Measurements from ENCODE around the gene ARHGAP10.

The ARHGAP10 gene

GRCh38 chr4:148004228-148004857 lies 272.5 kb downstream of the ARHGAP10 start:
- DNase-seq, result no peak

GRCh38 chr4:148006001-148006400 lies 274.1 kb downstream of the ARHGAP10 start:
- no peak for DNase-seq

GRCh38 chr4:148007314-148007760 lies 275.4 kb downstream of the ARHGAP10 start:
- DNase-seq, result no peak

- no peak for DNase-seq
Measured at GRCh38 chr4:148007792-148008191, 275.9 kb downstream of the ARHGAP10 start.

GRCh38 chr4:148015058-148015457 lies 283.2 kb downstream of the ARHGAP10 start:
- no peak for DNase-seq

GRCh38 chr4:148015468-148015867 lies 283.6 kb downstream of the ARHGAP10 start:
- no peak for DNase-seq

GRCh38 chr4:148016063-148016637 lies 284.3 kb downstream of the ARHGAP10 start:
- no peak for DNase-seq

GRCh38 chr4:148017801-148018200 lies 285.9 kb downstream of the ARHGAP10 start:
- no peak for DNase-seq

- no peak for DNase-seq
Measured at GRCh38 chr4:148021686-148022085, 289.8 kb downstream of the ARHGAP10 start.

GRCh38 chr4:148022975-148023374 lies 291.1 kb downstream of the ARHGAP10 start:
- no peak for DNase-seq

GRCh38 chr4:148023512-148024181 lies 291.8 kb downstream of the ARHGAP10 start:
- DNase-seq, result no peak

- no peak for DNase-seq
Measured at GRCh38 chr4:148025981-148026380, 294.1 kb downstream of the ARHGAP10 start.

GRCh38 chr4:148027201-148027600 lies 295.3 kb downstream of the ARHGAP10 start:
- no peak for DNase-seq

- no peak for DNase-seq
Measured at GRCh38 chr4:148029781-148030180, 297.9 kb downstream of the ARHGAP10 start.

GRCh38 chr4:148030193-148030873 lies 298.4 kb downstream of the ARHGAP10 start:
- DNase-seq, result no peak

- no peak for DNase-seq
Measured at GRCh38 chr4:148034813-148035212, 302.9 kb downstream of the ARHGAP10 start.

GRCh38 chr4:148041606-148042329 lies 309.9 kb downstream of the ARHGAP10 start:
- DNase-seq, result no peak

- DNase-seq, result no peak
Measured at GRCh38 chr4:148044089-148044911, 312.4 kb downstream of the ARHGAP10 start.

- DNase-seq, result no peak
Measured at GRCh38 chr4:148044912-148045352, 313.0 kb downstream of the ARHGAP10 start.

- no peak for DNase-seq
Measured at GRCh38 chr4:148048598-148048997, 316.7 kb downstream of the ARHGAP10 start.

GRCh38 chr4:148051403-148051802 lies 319.5 kb downstream of the ARHGAP10 start:
- DNase-seq, result no peak

- no peak for DNase-seq
Measured at GRCh38 chr4:148052448-148052847, 320.6 kb downstream of the ARHGAP10 start.

All from NCI-H510A (cell line).